CD4-positive, CD25-positive, alpha-beta regulatory T cell (primary cell): Measurements from ENCODE around the gene ZNF423. TPM values are rescaled to one million over a fixed set of nuclear protein-coding genes. Genes with fewer than 3 reads are reported as not detected.
A peak's percentile ranks its signal among the peaks of the same experiment; 100 is the strongest.

Experiments
- ATAC-seq, 2 donors: fragments of 150-1000 bp; cut with Tn5 transposase; one replicate each; pipeline ENCODE4 v1.10.0; 2021; ENCODE audit warnings: low read depth in 2 of 2, moderate number of reproducible peaks in 2 of 2, moderate library complexity in 1 of 2
- DNase-seq, 3 donors: peaks; one replicate each; pipeline versions ENCODE4 v3.0.0 to v3.0.0-alpha.2; 2012 to 2022; ENCODE audit warnings: mixed read lengths in 1 of 3
- H3K27ac ChIP-seq: one replicate; pipeline ENCODE4 v1.7.0; 2013; ENCODE audit warnings: mild to moderate bottlenecking, low read length; ENCODE audit not compliant: insufficient read depth, poor library complexity, severe bottlenecking
- H3K27me3 ChIP-seq: one replicate; pipeline ENCODE4 v1.7.0; 2013; ENCODE audit warnings: low read length; ENCODE audit not compliant: control insufficient read depth, insufficient read depth
- H3K36me3 ChIP-seq: one replicate; pipeline ENCODE4 v1.7.0; 2013; ENCODE audit warnings: mild to moderate bottlenecking, low read length, moderate library complexity; ENCODE audit not compliant: control insufficient read depth, insufficient read depth
- H3K4me1 ChIP-seq: 2 replicates; pipeline ENCODE4 v1.7.0; 2013; ENCODE audit warnings: mild to moderate bottlenecking, low read length; ENCODE audit not compliant: insufficient read depth, control insufficient read depth, poor library complexity, severe bottlenecking
- H3K4me3 ChIP-seq: one replicate; pipeline ENCODE4 v1.7.0; 2013; ENCODE audit warnings: low read depth, mild to moderate bottlenecking, low read length, moderate library complexity
- H3K9me3 ChIP-seq, 2 experiments: 1 replicate in 1 of 2; 2 replicates in 1 of 2; pipeline ENCODE4 v1.7.0; 2013; ENCODE audit warnings: low read length in 2 of 2, mild to moderate bottlenecking in 1 of 2, moderate library complexity in 1 of 2; ENCODE audit not compliant: control insufficient read depth in 2 of 2
- H3K27ac Mint-ChIP-seq, 3 donors: one replicate each; pipeline ENCODE4 v1.8.0; 2020 to 2022; ENCODE audit warnings: mild to moderate bottlenecking in 3 of 3, mixed read lengths in 3 of 3, moderate library complexity in 2 of 3
- H3K27me3 Mint-ChIP-seq: one replicate; pipeline ENCODE4 v1.8.0; 2022; ENCODE audit warnings: mild to moderate bottlenecking, mixed read lengths
- H3K36me3 Mint-ChIP-seq: one replicate; pipeline ENCODE4 v1.8.0; 2020; ENCODE audit warnings: mixed read lengths
- H3K4me1 Mint-ChIP-seq, 4 donors: one replicate each; pipeline ENCODE4 v1.8.0; 2020 to 2022; ENCODE audit warnings: mixed read lengths in 4 of 4, mild to moderate bottlenecking in 1 of 4
- H3K4me3 Mint-ChIP-seq, 4 donors: one replicate each; pipeline ENCODE4 v1.8.0; 2020 to 2022; ENCODE audit warnings: mild to moderate bottlenecking in 4 of 4, mixed read lengths in 4 of 4, moderate library complexity in 3 of 4
- H3K9me3 Mint-ChIP-seq, 7 donors: one replicate each; pipeline ENCODE4 v1.8.0; 2020 to 2022; ENCODE audit warnings: mixed read lengths in 7 of 7, mild to moderate bottlenecking in 3 of 7, moderate library complexity in 2 of 7
- polyA plus RNA-seq, 4 donors: library from polyadenylated mRNA; unstranded; fragments of 300-500 nt; fragmentation: Illumina TruSeq; gene quantifications; one replicate each; pipeline ENCODE4 v1.2.3, GENCODE V29; 2021
- total RNA-seq: library from RNA; stranded (reverse); gene quantifications from one replicate; pipeline ENCODE4 v1.2.3, GENCODE V29; 2022

Gene ZNF423
- total and polyA plus RNA-seq, 5 donors from 2014 or later: 0.05 TPM; not detected in 4

GRCh38 chr16:49849754-49850108 is 6.2 kb downstream of the ZNF423 start:
- Mint-ChIP-seq H3K27me3 (peaks cover 22% of the 10 kb centered on the region), H3K4me3 (no peak overlapping the region)
- peaks cover 6% of the 10 kb centered on the region for H3K4me1 ChIP-seq

GRCh38 chr16:49849037-49849753 is 6.7 kb downstream of the ZNF423 start:
- Histone ChIP-seq H3K27me3 (peaks cover 14% of the 10 kb centered on the region), H3K4me1 (peaks cover under 1% of the 10 kb centered on the region), H3K9me3 (no peaks in the 10 kb centered on the region), H3K27ac (no peak overlapping the region), H3K4me3 (no peak overlapping the region), H3K36me3 (no peaks in the 10 kb centered on the region)
- Mint-ChIP-seq H3K27ac (no peak overlapping the region), H3K27me3 (peaks cover 22% of the 10 kb centered on the region), H3K36me3 (no peaks in the 10 kb centered on the region), H3K4me3 (no peak overlapping the region), H3K9me3 (no peaks in the 10 kb centered on the region), H3K4me1 (peaks cover 0 to 8% (median 0%) of the 10 kb centered on the region in 4 donors)
- ATAC-seq (no peak), DNase-seq (no peak)

More at GRCh38 chr16:49849754-49850108, 6.2 kb downstream of the ZNF423 start:
- Histone ChIP-seq H3K36me3 (no peaks in the 10 kb centered on the region), H3K27me3 (peaks cover 14% of the 10 kb centered on the region), H3K27ac (no peak overlapping the region), H3K9me3 (no peaks in the 10 kb centered on the region), H3K4me3 (no peak overlapping the region)
- H3K27ac Mint-ChIP-seq: no peak overlapping the region
- DNase-seq (no peak), ATAC-seq (no peak)
- no peaks in the 10 kb centered on the region for H3K36me3 Mint-ChIP-seq
- no peaks in the 10 kb centered on the region for H3K9me3 Mint-ChIP-seq
- peaks cover 0 to 8% (median 0%) of the 10 kb centered on the region in 4 donors for H3K4me1 Mint-ChIP-seq

GRCh38 chr16:49848530-49848929 is 7.4 kb downstream of the ZNF423 start:
- ATAC-seq (no peak), DNase-seq (no peak)
- Histone ChIP-seq H3K9me3 (no peaks in the 10 kb centered on the region), H3K36me3 (no peaks in the 10 kb centered on the region), H3K4me1 (no peaks in the 10 kb centered on the region), H3K27ac (no peak overlapping the region), H3K27me3 (peaks cover 10% of the 10 kb centered on the region), H3K4me3 (no peak overlapping the region)
- peaks cover 20% of the 10 kb centered on the region for H3K27me3 Mint-ChIP-seq
- H3K4me1 Mint-ChIP-seq: peaks cover 0 to 3% (median 0%) of the 10 kb centered on the region in 4 donors
- no peaks in the 10 kb centered on the region for H3K9me3 Mint-ChIP-seq
- H3K4me3 Mint-ChIP-seq: no peak overlapping the region
- no peak overlapping the region for H3K27ac Mint-ChIP-seq
- H3K36me3 Mint-ChIP-seq: no peaks in the 10 kb centered on the region

GRCh38 chr16:49846800-49847199 is 9.1 kb downstream of the ZNF423 start:
- Mint-ChIP-seq H3K27ac (no peak overlapping the region), H3K4me3 (no peak overlapping the region), H3K9me3 (no peaks in the 10 kb centered on the region), H3K36me3 (no peaks in the 10 kb centered on the region), H3K4me1 (no peaks in the 10 kb centered on the region), H3K27me3 (peaks cover 24% of the 10 kb centered on the region)
- H3K4me3 ChIP-seq: no peak overlapping the region
- H3K4me1 ChIP-seq: no peaks in the 10 kb centered on the region
- no peaks in the 10 kb centered on the region for H3K9me3 ChIP-seq
- H3K27ac ChIP-seq: no peak overlapping the region
- ATAC-seq (no peak), DNase-seq (no peak)
- H3K36me3 ChIP-seq: no peaks in the 10 kb centered on the region
- peaks cover 6% of the 10 kb centered on the region for H3K27me3 ChIP-seq

GRCh38 chr16:49844359-49844758 is 11.6 kb downstream of the ZNF423 start:
- H3K4me1 ChIP-seq: no peaks in the 10 kb centered on the region
- peaks cover 0 to 2% (median 0%) of the 10 kb centered on the region in 7 donors for H3K9me3 Mint-ChIP-seq
- H3K27me3 Mint-ChIP-seq: peaks cover 27% of the 10 kb centered on the region
- no peaks in the 10 kb centered on the region for H3K36me3 ChIP-seq
- no peak overlapping the region for H3K4me3 ChIP-seq
- no peak for DNase-seq
- no peak overlapping the region for H3K4me3 Mint-ChIP-seq
- H3K27me3 ChIP-seq: no peaks in the 10 kb centered on the region
- peak overlapping the region in 1 of 3 donors; percentile 64 for H3K27ac Mint-ChIP-seq
- H3K4me1 Mint-ChIP-seq: no peaks in the 10 kb centered on the region
- no peak for ATAC-seq
- H3K27ac ChIP-seq: no peak overlapping the region
- no peaks in the 10 kb centered on the region for H3K9me3 ChIP-seq
- H3K36me3 Mint-ChIP-seq: no peaks in the 10 kb centered on the region

- no peaks in the 10 kb centered on the region for H3K27me3 ChIP-seq
- H3K4me1 ChIP-seq: no peaks in the 10 kb centered on the region
- DNase-seq: no peak
- no peaks in the 10 kb centered on the region for H3K36me3 ChIP-seq
- Mint-ChIP-seq H3K4me3 (no peak overlapping the region), H3K9me3 (peaks cover 0 to 2% (median 0%) of the 10 kb centered on the region in 7 donors), H3K4me1 (no peaks in the 10 kb centered on the region), H3K27ac (no peak overlapping the region), H3K27me3 (peaks cover 21% of the 10 kb centered on the region), H3K36me3 (no peaks in the 10 kb centered on the region)
- H3K4me3 ChIP-seq: no peak overlapping the region
- no peak for ATAC-seq
- H3K27ac ChIP-seq: no peak overlapping the region
- H3K9me3 ChIP-seq: no peaks in the 10 kb centered on the region
These were observed 12.2 kb downstream of the ZNF423 start for GRCh38 chr16:49843758-49844157.

- DNase-seq: no peak
- H3K4me3 Mint-ChIP-seq: no peak overlapping the region
- H3K9me3 ChIP-seq: no peaks in the 10 kb centered on the region
- no peaks in the 10 kb centered on the region for H3K4me1 ChIP-seq
- H3K27me3 Mint-ChIP-seq: peaks cover 19% of the 10 kb centered on the region
- peaks cover 0 to 2% (median 0%) of the 10 kb centered on the region in 7 donors for H3K9me3 Mint-ChIP-seq
- no peak overlapping the region for H3K27ac ChIP-seq
- H3K4me3 ChIP-seq: no peak overlapping the region
- no peak for ATAC-seq
- no peaks in the 10 kb centered on the region for H3K36me3 ChIP-seq
- no peaks in the 10 kb centered on the region for H3K36me3 Mint-ChIP-seq
- H3K27ac Mint-ChIP-seq: no peak overlapping the region
- H3K4me1 Mint-ChIP-seq: no peaks in the 10 kb centered on the region
- H3K27me3 ChIP-seq: no peaks in the 10 kb centered on the region
These were observed 12.9 kb downstream of the ZNF423 start for GRCh38 chr16:49842972-49843371.
